Keratinocyte (primary cell): ENCODE results near the gene MCF2.

ENCODE experiments used
- CTCF ChIP-seq, 3 experiments: IDR thresholded peaks in 1 of 3; conservative IDR thresholded peaks in 1 of 3; optimal IDR thresholded peaks in 1 of 3; 2 replicates in 2 of 3; 3 replicates in 1 of 3; pipeline versions ENCODE3 to v1.5.1; 2011; ENCODE audit warnings: low read length in 3 of 3, mild to moderate bottlenecking in 3 of 3, moderate library complexity in 2 of 3, control low read depth in 1 of 3, inconsistent platforms in 1 of 3; ENCODE audit not compliant: insufficient read depth in 2 of 3; ENCODE audit errors: extremely low read depth in 1 of 3
- EZH2 ChIP-seq: IDR thresholded peaks from one replicate; pipeline ENCODE4 v1.6.1; 2012; ENCODE audit warnings: inconsistent platforms, mild to moderate bottlenecking, low read length, moderate library complexity

GRCh38 chrX:139600105-139600504 lies 107.9 kb downstream of the MCF2 start:
- TF ChIP-seq CTCF (optimal IDR thresholded peaks at IDR 0.05 in 1 of 3, IDR thresholded peaks at IDR 0.05 in 1 of 3, conservative IDR thresholded peaks at IDR 0.05 in 1 of 3; ENCODE audit: extremely low read depth in 1 of 3, insufficient read depth in 2 of 3, low read length in 3 of 3) (no peak), EZH2 (no peak)
